Jurkat, Clone E6-1 (cell line): Measurements from ENCODE around the gene MARCHF3.

Source experiments
- DNase-seq: peaks from one replicate; pipeline ENCODE4 v3.0.0-alpha.2; 2011; ENCODE audit warnings: low read depth, low spot score
- H3K4me3 ChIP-seq: 2 replicates; pipeline ENCODE4 v1.5.1; 2011; ENCODE audit warnings: mild to moderate bottlenecking, low read length, control low read depth, moderate library complexity

MARCHF3 gene

GRCh38 chr5:126866851-126867636, 163.3 kb downstream of the MARCHF3 start:
- no peak for DNase-seq
- no peak overlapping the region for H3K4me3 ChIP-seq

GRCh38 chr5:126865299-126865698, 165.1 kb downstream of the MARCHF3 start:
- DNase-seq: no peak

GRCh38 chr5:126864042-126864688, 166.2 kb downstream of the MARCHF3 start:
- no peak for DNase-seq
- H3K4me3 ChIP-seq: no peak overlapping the region

More at GRCh38 chr5:126865299-126865698, 165.1 kb downstream of the MARCHF3 start:
- H3K4me3 ChIP-seq: no peak overlapping the region

- no peak overlapping the region for H3K4me3 ChIP-seq
- DNase-seq: no peak
These were observed 167.0 kb downstream of the MARCHF3 start for GRCh38 chr5:126863402-126863801.

- no peak for DNase-seq
- H3K4me3 ChIP-seq: no peak overlapping the region
These were observed 171.9 kb downstream of the MARCHF3 start for GRCh38 chr5:126858441-126858840.

- no peak overlapping the region for H3K4me3 ChIP-seq
- DNase-seq: no peak
These were observed 172.6 kb downstream of the MARCHF3 start for GRCh38 chr5:126857472-126858410.

- DNase-seq: peak; percentile 61
- no peak overlapping the region for H3K4me3 ChIP-seq
These were observed 175.1 kb downstream of the MARCHF3 start for GRCh38 chr5:126855266-126855665.

- no peak for DNase-seq
These were observed 175.7 kb downstream of the MARCHF3 start for GRCh38 chr5:126854526-126855110.

GRCh38 chr5:126853541-126854307, 176.6 kb downstream of the MARCHF3 start:
- peak; percentile 65 for DNase-seq

More at GRCh38 chr5:126854526-126855110, 175.7 kb downstream of the MARCHF3 start:
- no peak overlapping the region for H3K4me3 ChIP-seq

GRCh38 chr5:126852841-126853271, 177.5 kb downstream of the MARCHF3 start:
- no peak overlapping the region; the same call in 1 of the 2 replicates for H3K4me3 ChIP-seq
- no peak for DNase-seq

More at GRCh38 chr5:126853541-126854307, 176.6 kb downstream of the MARCHF3 start:
- H3K4me3 ChIP-seq: peak overlapping the region; percentile 44

DNA sequence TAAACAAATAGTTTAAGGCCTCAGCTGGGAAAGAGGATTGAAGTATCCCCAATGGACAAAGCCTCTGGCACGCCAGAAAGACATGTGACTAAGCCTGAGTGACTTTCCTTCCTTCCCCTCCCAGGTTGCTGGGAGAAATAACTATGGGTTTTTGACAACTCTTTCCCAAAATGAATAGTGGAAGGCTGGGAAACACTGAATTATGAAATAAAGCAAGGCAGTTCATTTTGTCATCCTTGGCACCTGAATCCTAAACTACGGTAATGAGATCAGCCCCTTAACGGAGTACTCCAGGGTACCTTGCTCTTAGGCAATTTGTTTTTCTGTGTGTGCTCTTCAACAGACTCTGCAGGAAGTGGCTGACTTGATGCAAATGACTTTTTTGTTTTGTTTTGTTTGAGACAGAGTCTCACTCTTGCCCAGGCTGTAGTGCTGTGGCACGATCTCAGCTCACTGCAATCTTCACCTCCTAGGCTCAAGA, 178.2 kb downstream of the MARCHF3 start:
- H3K4me3 ChIP-seq: no peak overlapping the region
- DNase-seq: peak; percentile 55

DNA sequence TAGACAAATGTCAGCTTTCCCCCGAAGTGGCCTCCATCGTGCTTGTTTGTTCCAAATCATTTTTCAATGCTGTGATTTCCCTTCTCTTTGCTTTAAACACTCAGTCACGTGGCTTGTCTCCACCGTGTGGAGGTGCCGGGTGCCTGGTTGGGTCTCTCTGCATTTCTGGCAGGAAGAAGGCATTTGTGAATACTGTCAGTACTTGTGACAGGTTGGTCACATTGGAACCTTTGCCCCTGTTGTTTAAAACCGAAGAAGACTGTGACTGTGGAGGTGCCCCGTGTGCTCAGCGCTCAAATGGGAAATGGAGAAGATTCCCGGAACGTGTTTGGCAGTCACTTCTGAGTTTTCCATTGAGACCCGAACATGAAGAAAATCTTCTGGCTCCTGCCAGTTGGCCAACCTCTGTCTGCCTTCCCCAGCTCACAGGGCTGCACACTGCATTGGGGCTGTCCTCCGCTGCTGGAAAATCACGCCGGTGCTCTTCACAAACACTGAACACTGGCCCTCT, 178.8 kb downstream of the MARCHF3 start:
- peak; percentile 36 for DNase-seq
- no peak overlapping the region for H3K4me3 ChIP-seq

DNA sequence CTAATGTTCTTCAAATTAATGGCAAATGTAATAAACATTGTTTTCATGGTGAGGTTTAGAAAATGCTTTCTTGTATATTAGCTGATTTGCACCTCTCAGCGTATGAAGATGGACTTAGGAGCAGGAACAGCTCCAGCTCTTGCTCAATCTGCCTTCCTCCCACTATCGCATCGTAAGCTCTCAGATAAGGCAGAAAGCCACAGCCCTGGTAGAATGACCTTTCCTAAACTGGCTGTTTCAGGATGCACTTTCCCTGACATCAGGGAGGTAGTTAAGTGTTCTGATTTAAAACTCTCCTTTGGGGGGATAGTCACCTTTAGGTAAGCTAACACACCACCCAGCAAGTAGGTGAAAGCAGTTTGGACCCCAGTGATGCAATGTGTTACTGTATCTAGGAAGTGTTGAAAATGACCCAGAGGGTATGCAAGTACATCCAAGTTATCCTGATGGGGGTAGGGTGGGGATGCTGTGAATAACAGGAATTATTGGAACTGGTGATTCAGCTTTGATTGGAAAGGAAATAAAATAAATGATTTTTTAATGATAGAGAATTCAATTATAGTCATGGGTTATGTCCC, 181.2 kb downstream of the MARCHF3 start:
- DNase-seq: no peak
- H3K4me3 ChIP-seq: no peak overlapping the region

- no peak for DNase-seq
- no peak overlapping the region for H3K4me3 ChIP-seq
These were observed 182.1 kb downstream of the MARCHF3 start for GRCh38 chr5:126848253-126848652.

DNA sequence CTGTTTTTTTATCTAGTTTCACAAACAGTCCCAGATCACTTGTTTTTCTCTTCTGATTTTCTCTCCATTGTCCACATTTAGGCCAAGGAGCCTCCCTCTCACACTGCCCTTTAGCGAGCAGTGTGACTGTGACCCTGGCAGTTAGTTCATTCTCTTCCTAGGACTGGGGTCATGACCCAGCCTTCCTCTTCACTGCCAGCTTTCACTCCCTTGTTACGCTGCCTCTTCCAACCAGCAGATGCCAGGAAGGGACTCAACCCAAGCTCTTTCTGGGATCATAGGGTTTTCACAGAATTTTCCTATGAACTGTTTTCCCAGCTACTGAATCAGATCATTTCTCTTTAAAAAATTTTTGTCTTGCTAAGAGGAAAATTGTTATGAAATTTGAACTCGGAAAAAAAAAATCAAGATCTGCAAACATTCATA, 182.5 kb downstream of the MARCHF3 start:
- DNase-seq: no peak
- no peak overlapping the region for H3K4me3 ChIP-seq

GRCh38 chr5:126847456-126847820, 182.9 kb downstream of the MARCHF3 start:
- no peak for DNase-seq

GRCh38 chr5:126846744-126847455, 183.5 kb downstream of the MARCHF3 start:
- no peak overlapping the region for H3K4me3 ChIP-seq
- DNase-seq: no peak

More at GRCh38 chr5:126847456-126847820, 182.9 kb downstream of the MARCHF3 start:
- no peak overlapping the region for H3K4me3 ChIP-seq
